Fibroblast of pulmonary artery (primary cell): ENCODE results near the gene PRR5L.

Experiments used
- DNase-seq: peaks from one replicate; pipeline ENCODE4 v3.0.0-alpha.2; 2010; ENCODE audit warnings: low read depth
- H3K4me3 ChIP-seq: replicated peaks from 2 replicates; pipeline ENCODE4 v1.5.1; 2011; ENCODE audit warnings: low read depth, mild to moderate bottlenecking, control low read depth, low read length, moderate library complexity
- CTCF ChIP-seq: IDR thresholded peaks from 2 replicates; pipeline ENCODE4 v1.5.1; 2011; ENCODE audit warnings: mild to moderate bottlenecking, control low read depth, low read length, inconsistent platforms; ENCODE audit errors: missing control alignments

Gene PRR5L

GRCh38 chr11:36295926-36296325, at the start of gene PRR5L:
Gene PRR5L (plus strand): TSS chr11:36296288. CDS start chr11:36401122, 104,834 bp downstream.
- no peak for DNase-seq
- no peak within 1 kb of the TSS for H3K4me3 ChIP-seq
- no peak for TF ChIP-seq CTCF

DNA sequence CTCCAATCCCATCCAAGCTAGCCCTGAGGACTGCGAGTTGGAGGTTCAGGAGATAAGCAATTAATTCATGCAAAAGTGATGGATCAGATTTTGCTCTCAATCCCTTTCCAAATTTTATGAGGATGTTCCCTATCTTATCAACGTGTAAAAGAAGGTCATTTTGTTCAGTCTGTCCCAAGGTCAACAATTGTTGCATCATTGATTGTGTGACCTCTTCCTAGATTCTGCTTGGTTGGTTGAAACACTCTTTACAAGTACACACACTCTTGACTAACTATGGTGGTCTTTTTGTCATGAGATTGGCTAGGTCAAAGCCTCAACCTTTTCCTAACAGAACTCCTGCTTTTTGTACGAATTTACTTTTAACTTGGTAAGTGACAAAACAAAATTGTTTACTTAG, 48.6 kb upstream of the PRR5L start:
- no peak for TF ChIP-seq CTCF
- H3K4me3 ChIP-seq = no peak overlapping the region
- no peak for DNase-seq

DNA sequence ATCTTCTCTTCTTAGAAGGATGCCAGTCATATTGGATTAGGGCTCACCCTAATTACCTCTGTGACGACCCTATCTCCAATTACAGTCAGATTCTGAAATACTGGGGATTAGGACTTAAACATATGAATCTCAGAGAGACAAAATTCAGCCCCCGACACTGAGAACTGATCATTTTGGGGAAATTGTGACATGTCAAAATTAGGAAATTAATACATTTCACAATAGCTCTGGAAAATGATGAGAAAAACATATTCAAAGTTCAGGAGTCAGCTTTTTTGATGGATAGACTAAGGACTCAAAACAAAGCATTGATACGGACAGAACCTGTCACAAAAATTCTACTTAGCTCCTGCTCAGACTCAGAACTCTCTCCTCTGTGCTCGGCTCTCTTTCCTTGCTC, 47.7 kb upstream of the PRR5L start:
- DNase-seq = no peak
- no peak overlapping the region for H3K4me3 ChIP-seq
- no peak for TF ChIP-seq CTCF

GRCh38 chr11:36249246-36249645, 46.8 kb upstream of the PRR5L start:
- TF ChIP-seq CTCF = no peak
- peak; percentile 91 for DNase-seq
- H3K4me3 ChIP-seq = no peak overlapping the region

GRCh38 chr11:36251823-36252222, 44.3 kb upstream of the PRR5L start:
- no peak for DNase-seq
- H3K4me3 ChIP-seq = no peak overlapping the region
- no peak for TF ChIP-seq CTCF

GRCh38 chr11:36253238-36253637, 42.9 kb upstream of the PRR5L start:
- DNase-seq = no peak
- H3K4me3 ChIP-seq = no peak overlapping the region
- no peak for TF ChIP-seq CTCF

GRCh38 chr11:36254713-36255112, 41.4 kb upstream of the PRR5L start:
- no peak overlapping the region for H3K4me3 ChIP-seq
- TF ChIP-seq CTCF = no peak
- DNase-seq = peak; percentile 36
